Measurements from ENCODE around the gene LIPK. TPM values are rescaled to one million over a fixed set of nuclear protein-coding genes. Genes with fewer than 3 reads are reported as not detected.

LIPK gene
- total RNA-seq, 4 donors from 2014 or later, result not detected

DNA sequence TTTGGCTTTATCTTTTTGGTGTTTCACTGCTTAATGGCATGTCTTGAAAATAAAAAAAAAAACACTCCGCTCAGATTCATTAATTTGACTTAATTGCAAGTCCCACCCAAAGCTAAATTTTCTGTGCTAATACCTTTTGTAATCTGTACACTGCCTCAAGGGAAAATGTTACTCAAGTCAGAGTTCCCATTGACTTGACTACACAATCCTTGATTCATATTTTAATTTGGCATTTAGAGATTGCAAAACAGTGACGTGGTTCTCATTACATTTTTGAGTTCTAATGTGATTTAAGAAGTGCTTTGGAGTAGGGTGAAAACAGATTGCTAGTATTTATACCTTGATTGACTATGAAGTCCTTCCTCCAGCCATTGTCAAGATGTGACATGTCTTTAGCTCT is 75.2 kb downstream of the LIPK start:
- TF ChIP-seq, protein P1, sequence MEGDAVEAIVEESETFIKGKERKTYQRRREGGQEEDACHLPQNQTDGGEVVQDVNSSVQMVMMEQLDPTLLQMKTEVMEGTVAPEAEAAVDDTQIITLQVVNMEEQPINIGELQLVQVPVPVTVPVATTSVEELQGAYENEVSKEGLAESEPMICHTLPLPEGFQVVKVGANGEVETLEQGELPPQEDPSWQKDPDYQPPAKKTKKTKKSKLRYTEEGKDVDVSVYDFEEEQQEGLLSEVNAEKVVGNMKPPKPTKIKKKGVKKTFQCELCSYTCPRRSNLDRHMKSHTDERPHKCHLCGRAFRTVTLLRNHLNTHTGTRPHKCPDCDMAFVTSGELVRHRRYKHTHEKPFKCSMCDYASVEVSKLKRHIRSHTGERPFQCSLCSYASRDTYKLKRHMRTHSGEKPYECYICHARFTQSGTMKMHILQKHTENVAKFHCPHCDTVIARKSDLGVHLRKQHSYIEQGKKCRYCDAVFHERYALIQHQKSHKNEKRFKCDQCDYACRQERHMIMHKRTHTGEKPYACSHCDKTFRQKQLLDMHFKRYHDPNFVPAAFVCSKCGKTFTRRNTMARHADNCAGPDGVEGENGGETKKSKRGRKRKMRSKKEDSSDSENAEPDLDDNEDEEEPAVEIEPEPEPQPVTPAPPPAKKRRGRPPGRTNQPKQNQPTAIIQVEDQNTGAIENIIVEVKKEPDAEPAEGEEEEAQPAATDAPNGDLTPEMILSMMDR (IDR thresholded peaks at IDR 0.05), result no peak
- TF ChIP-seq POLR2A (IDR thresholded peaks at IDR 0.05), result no peak
- 86 to 87% methylated on average over 2 of the region's 2 CpGs for WGBS, 2 donors

DNA sequence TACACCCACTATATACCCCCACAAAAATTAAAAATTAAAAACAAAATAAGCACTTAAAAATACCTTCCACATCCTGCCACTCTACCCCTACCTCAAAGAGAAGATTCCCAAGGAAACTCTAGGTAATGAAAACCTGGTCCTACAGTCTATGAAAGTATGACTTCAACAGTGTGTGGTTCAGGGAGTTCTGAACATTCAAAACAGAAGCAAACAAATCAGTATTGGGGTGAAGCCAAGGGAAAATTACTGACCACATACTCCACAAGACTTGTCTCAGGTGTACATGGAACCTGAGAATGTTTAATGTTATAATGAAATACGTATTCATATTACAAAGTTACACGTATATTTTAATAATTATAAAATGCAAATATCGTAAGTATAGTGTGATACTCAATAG is 76.2 kb downstream of the LIPK start:
- Histone ChIP-seq H3K4me3 (replicated peaks in 1 of 3) (no peak overlapping the region), H3K27ac (no peak overlapping the region), H3K9me3 (no peaks in the 10 kb centered on the region), H3K36me3 (no peaks in the 10 kb centered on the region), H3K4me1 (no peaks in the 10 kb centered on the region), H3K27me3 (no peaks in the 10 kb centered on the region)
- WGBS, 2 donors, result 63 to 95% methylated on average over 3 of the region's 3 CpGs
- DNase-seq, result no peak
- intact Hi-C loops (cut with DNase I), result no loop called here
- TF ChIP-seq POLR2A (IDR thresholded peaks at IDR 0.05), result no peak
- TF ChIP-seq, protein P1 (IDR thresholded peaks at IDR 0.05), result no peak

More for the DNA sequence above, 75.2 kb downstream of the LIPK start:
- DNase-seq, result no peak
- Histone ChIP-seq H3K27ac (no peak overlapping the region), H3K4me3 (replicated peaks in 1 of 3) (no peak overlapping the region), H3K4me1 (no peaks in the 10 kb centered on the region), H3K9me3 (no peaks in the 10 kb centered on the region), H3K27me3 (no peaks in the 10 kb centered on the region), H3K36me3 (no peaks in the 10 kb centered on the region)
- intact Hi-C loops (cut with DNase I), result no loop called here

DNA sequence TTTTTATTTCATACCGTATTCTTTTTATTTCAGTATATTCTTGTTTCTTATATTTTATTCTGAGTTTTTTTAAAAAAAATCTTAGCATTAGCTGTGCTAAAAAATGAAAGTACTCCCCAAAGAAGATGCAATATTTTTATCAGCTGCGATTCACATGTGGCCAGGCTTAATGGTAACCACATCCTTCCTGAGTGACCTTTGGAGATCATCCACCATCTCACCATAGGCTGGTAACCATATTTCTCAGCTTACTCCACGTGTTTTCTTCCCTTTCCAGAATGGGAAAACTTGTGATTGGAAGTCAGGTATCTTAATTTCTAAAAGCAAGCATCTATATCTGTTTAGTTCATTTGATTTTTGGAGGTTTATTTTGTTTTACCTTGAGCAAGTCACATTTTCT is 77.7 kb downstream of the LIPK start:
- no peak overlapping the region for H3K27ac ChIP-seq
- WGBS, 2 donors, result 75% methylated on average over 3 of the region's 3 CpGs
- intact Hi-C loops (cut with DNase I), result no loop called here
- H3K36me3 ChIP-seq, result no peaks in the 10 kb centered on the region
- no peaks in the 10 kb centered on the region for H3K27me3 ChIP-seq
- TF ChIP-seq, protein P1 (IDR thresholded peaks at IDR 0.05), result no peak
- no peak for TF ChIP-seq POLR2A (IDR thresholded peaks at IDR 0.05)
- no peaks in the 10 kb centered on the region for H3K4me1 ChIP-seq
- H3K4me3 ChIP-seq (replicated peaks in 1 of 3), result no peak overlapping the region
- no peaks in the 10 kb centered on the region for H3K9me3 ChIP-seq
- no peak for DNase-seq

DNA sequence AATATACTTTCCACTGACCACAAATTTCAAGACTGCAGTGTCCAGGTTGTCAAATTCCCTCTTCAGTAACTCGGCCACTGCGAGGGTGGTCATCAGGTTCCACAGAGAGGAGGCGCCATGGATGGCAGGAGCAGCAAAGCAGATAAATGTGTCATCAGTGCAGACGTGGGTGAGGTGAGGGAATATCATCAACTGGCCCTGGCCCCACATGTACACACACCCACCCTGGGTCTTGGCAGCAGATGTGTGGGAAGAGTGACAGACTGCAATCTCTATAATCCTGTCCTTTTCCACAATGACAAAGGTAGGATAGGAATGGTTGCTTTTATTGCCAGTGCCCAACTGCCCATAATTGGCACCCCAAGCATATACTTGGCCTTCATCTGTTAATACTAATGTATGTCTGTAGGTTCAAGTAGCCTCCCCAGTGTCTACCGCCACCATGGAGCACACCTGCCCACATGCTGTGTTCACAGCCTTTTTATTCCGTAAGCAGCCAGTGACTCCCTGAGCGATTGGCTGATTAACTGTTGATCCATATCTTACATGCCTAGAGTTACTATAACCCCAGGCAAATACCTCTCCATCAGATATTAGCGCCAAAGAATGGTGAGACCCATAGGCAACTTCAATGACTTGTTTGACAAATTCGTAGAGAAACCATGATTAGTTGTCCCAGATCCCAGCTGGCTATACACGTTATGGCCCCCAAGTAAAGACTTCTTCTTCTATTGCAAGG is 80.2 kb downstream of the LIPK start:
- Histone ChIP-seq H3K9me3 (no peaks in the 10 kb centered on the region), H3K36me3 (no peaks in the 10 kb centered on the region), H3K27ac (no peak overlapping the region), H3K27me3 (no peaks in the 10 kb centered on the region), H3K4me3 (replicated peaks in 1 of 3) (no peak overlapping the region), H3K4me1 (no peaks in the 10 kb centered on the region)
- no peak for DNase-seq
- WGBS, 2 donors, result 93 to 95% methylated on average over 10 of the region's 10 CpGs
- TF ChIP-seq, protein P1 (IDR thresholded peaks at IDR 0.05), result no peak
- no peak for TF ChIP-seq POLR2A (IDR thresholded peaks at IDR 0.05)
- intact Hi-C loops (cut with DNase I), result no loop called here

DNA sequence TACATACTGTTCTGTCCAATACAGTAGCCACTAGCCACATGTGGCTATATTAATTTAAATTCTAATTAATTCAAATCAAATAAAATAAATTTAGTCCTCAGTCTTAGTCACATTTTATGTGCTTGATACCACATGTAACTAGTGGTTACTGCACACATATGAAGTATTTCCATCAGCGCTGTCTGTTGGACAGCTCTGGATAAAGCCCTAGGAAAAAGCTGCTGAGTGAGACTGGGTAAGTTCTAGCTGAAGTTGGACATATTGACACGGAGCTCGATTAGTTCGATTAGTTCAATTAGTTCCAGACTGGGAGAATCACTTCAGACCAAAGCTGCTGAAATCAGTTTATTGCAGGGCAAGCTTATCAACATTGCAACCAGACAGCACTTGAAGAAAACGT is 81.4 kb downstream of the LIPK start:
- no peaks in the 10 kb centered on the region for H3K27me3 ChIP-seq
- no peak overlapping the region for H3K27ac ChIP-seq
- no peaks in the 10 kb centered on the region for H3K36me3 ChIP-seq
- TF ChIP-seq POLR2A (IDR thresholded peaks at IDR 0.05), result no peak
- TF ChIP-seq, protein P1 (IDR thresholded peaks at IDR 0.05), result no peak
- intact Hi-C loops (cut with DNase I), result no loop called here
- H3K4me1 ChIP-seq, result no peaks in the 10 kb centered on the region
- H3K9me3 ChIP-seq, result no peaks in the 10 kb centered on the region
- no peak for DNase-seq
- WGBS, 2 donors, result 83 to 89% methylated on average over 5 of the region's 5 CpGs
- no peak overlapping the region for H3K4me3 ChIP-seq (replicated peaks in 1 of 3)

Measured in thyroid gland (tissue), 4 donors.